GM19025 (cell line): ENCODE data around the gene TAF1C.

Experiments used
- ATAC-seq: cut with Tn5 transposase; IDR thresholded peaks from one replicate; pipeline ENCODE4 v1.9.1; 2021; ENCODE audit warnings: mild to moderate bottlenecking, low read depth, moderate library complexity; ENCODE audit not compliant: unreplicated experiment

TAF1C gene

GRCh38 chr16:84132527-84133285, 54.2 kb downstream of the TAF1C start:
- no peak for ATAC-seq

GRCh38 chr16:84131117-84131516, 55.7 kb downstream of the TAF1C start:
- no peak for ATAC-seq
